K562 (cell line): ENCODE data around the gene ZFAND2B. TPM values are rescaled to one million over a fixed set of nuclear protein-coding genes. Genes with fewer than 3 reads are reported as not detected.

Source experiments
- BHLHE40 ChIP-seq: IDR thresholded peaks from 2 replicates; pipeline ENCODE4 v1.6.1; 2011; ENCODE audit warnings: low read length, improper control_type of control experiment
- MAZ ChIP-seq, 2 experiments: fragments of 450-650 bp in 1 of 2; sonication (generic) in 1 of 2; formaldehyde crosslinking; IDR thresholded peaks in 1 of 2; conservative IDR thresholded peaks in 1 of 2; 2 replicates each; pipeline versions ENCODE4 v1.4.0 to v1.5.0; 2020; ENCODE audit warnings: mild to moderate bottlenecking in 1 of 2, missing genetic modification reagents in 1 of 2
- POLR2AphosphoS5 ChIP-seq: IDR thresholded peaks from 2 replicates; pipeline ENCODE4 v1.6.1; 2011; ENCODE audit warnings: mild to moderate bottlenecking, low read depth, low read length, moderate library complexity; ENCODE audit not compliant: control insufficient read depth, insufficient read depth
- SLC30A9 ChIP-seq: fragments of 250-450 bp; sonication (Bioruptor Pico); IDR thresholded peaks from 2 replicates; pipeline ENCODE4 v1.8.0; 2022; ENCODE audit warnings: mild to moderate bottlenecking, moderate library complexity
- SRF ChIP-seq, 2 experiments: fragments of 250-450, 450-650 bp in 1 of 2; sonication (Bioruptor Pico) in 1 of 2; sonication (generic) in 1 of 2; formaldehyde crosslinking; IDR thresholded peaks; 2 replicates each; pipeline versions ENCODE4 v1.5.0 to v1.5.1; 2020 to 2022; ENCODE audit warnings: mild to moderate bottlenecking in 1 of 2, missing genetic modification reagents in 1 of 2
- STAG1 ChIP-seq: sonication (generic); formaldehyde crosslinking; IDR thresholded peaks from 2 replicates; pipeline ENCODE4 v1.5.0; 2020; ENCODE audit warnings: missing genetic modification reagents, borderline replicate concordance
- TOE1 ChIP-seq, 2 experiments: fragments of 450-650 bp in 1 of 2; sonication (generic) in 1 of 2; formaldehyde crosslinking in 1 of 2; IDR thresholded peaks; 2 replicates each; pipeline versions ENCODE4 v1.7.1 to v1.8.0; 2016 to 2022; ENCODE audit warnings: borderline replicate concordance in 2 of 2, mild to moderate bottlenecking in 2 of 2, antibody characterized with exemption in 1 of 2, inconsistent platforms in 1 of 2, low read depth in 1 of 2, missing genetic modification reagents in 1 of 2, moderate library complexity in 1 of 2
- YBX1 ChIP-seq: fragments of 450-650 bp; IDR thresholded peaks from 2 replicates; pipeline ENCODE4 v1.7.1; 2016; ENCODE audit warnings: mild to moderate bottlenecking
- ZBED1 ChIP-seq: IDR thresholded peaks from 2 replicates; pipeline ENCODE4 v1.6.1; 2014
- polyA plus RNA-seq, 8 experiments: library from polyadenylated mRNA; depleted of rRNA in 4 of 8; stranded (reverse) in 5 of 8; unstranded in 3 of 8; fragments of >200 nt; fragmentation: Nextera tagmentation in 2 of 8; fragmentation: Illumina TruSeq in 1 of 8; extraction: Ambion mirVana in 2 of 8; extraction: Trizol in 1 of 8; gene quantifications; 2 replicates each; pipeline versions ENCODE4 v1.2.1 to v1.2.3, GENCODE V29; 2011 to 2014; ENCODE audit warnings: inconsistent platforms in 1 of 8, missing spikeins in 1 of 8
- total RNA-seq, 7 experiments: library from RNA; depleted of rRNA in 6 of 7; stranded (reverse); fragments of >200 nt in 6 of 7; fragmentation: Illumina TruSeq in 2 of 7; extraction: Trizol in 2 of 7; gene quantifications; 2 replicates each; pipeline versions ENCODE4 v1.2.1 to v1.2.3, GENCODE V29; 2011 to 2021; ENCODE audit warnings: low replicate concordance in 1 of 7
- TF ChIP-seq, protein P1 (sequence below): fragments of 450-650 bp; IDR thresholded peaks from 2 replicates; pipeline ENCODE4 v1.6.1; 2016; ENCODE audit warnings: borderline replicate concordance
- TF ChIP-seq, protein P2 (sequence below): fragments of 250-450 bp; sonication (Bioruptor Pico); IDR thresholded peaks from 2 replicates; pipeline ENCODE4 v1.5.0; 2021
- TF ChIP-seq, protein P3 (sequence below): fragments of 250-450 bp; sonication (Bioruptor Pico); IDR thresholded peaks from 2 replicates; pipeline ENCODE4 v1.8.0; 2021; ENCODE audit warnings: mild to moderate bottlenecking, moderate library complexity
- TF ChIP-seq, protein P4 (sequence below), 2 experiments: fragments of 450-650 bp; formaldehyde crosslinking in 1 of 2; IDR thresholded peaks; 2 replicates each; pipeline versions ENCODE4 v1.4.0 to v1.6.1; 2014 to 2020; ENCODE audit warnings: mild to moderate bottlenecking in 2 of 2, borderline replicate concordance in 1 of 2, low read depth in 1 of 2

The ZFAND2B gene
- total and polyA plus RNA-seq, 9 of the 15 experiments (the other 6 are each of a cell fraction or from before 2014, with no cell fraction given), result 9.9 to 33.3 (median 26.1) TPM

DNA sequence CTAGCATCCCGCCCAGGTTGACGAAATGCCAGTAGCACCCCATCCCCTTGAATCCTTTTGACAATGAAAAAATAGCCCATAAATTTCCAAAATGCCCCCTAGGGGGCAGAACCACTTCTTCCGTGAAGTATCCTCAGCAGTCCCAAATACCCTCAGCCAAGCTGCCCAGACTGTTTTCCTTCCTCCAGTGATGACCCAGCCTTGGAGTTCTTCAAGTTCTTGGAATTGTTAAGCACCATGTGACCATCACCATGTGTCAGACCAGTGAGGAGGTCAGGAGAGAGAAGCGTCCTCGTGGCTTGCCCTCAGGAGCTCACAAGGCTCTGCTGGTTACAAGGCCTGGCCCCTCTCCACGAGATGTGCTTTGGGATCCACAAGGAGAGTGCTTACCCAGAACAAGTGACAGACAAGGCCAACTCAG, 35.3 kb upstream of the ZFAND2B start (continued):
- TF ChIP-seq, protein P1, sequence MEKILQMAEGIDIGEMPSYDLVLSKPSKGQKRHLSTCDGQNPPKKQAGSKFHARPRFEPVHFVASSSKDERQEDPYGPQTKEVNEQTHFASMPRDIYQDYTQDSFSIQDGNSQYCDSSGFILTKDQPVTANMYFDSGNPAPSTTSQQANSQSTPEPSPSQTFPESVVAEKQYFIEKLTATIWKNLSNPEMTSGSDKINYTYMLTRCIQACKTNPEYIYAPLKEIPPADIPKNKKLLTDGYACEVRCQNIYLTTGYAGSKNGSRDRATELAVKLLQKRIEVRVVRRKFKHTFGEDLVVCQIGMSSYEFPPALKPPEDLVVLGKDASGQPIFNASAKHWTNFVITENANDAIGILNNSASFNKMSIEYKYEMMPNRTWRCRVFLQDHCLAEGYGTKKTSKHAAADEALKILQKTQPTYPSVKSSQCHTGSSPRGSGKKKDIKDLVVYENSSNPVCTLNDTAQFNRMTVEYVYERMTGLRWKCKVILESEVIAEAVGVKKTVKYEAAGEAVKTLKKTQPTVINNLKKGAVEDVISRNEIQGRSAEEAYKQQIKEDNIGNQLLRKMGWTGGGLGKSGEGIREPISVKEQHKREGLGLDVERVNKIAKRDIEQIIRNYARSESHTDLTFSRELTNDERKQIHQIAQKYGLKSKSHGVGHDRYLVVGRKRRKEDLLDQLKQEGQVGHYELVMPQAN, result no peak
- no peak for TF ChIP-seq YBX1
- TF ChIP-seq ZBED1, result no peak
- TF ChIP-seq SRF (CRISPR knock-in tag; IDR thresholded peaks at IDR 0.05), result 0 out of 4 replicates have a peak, but pooled peaks of 1 of the 2 experiments have one; percentile 23
- TF ChIP-seq, protein P2, sequence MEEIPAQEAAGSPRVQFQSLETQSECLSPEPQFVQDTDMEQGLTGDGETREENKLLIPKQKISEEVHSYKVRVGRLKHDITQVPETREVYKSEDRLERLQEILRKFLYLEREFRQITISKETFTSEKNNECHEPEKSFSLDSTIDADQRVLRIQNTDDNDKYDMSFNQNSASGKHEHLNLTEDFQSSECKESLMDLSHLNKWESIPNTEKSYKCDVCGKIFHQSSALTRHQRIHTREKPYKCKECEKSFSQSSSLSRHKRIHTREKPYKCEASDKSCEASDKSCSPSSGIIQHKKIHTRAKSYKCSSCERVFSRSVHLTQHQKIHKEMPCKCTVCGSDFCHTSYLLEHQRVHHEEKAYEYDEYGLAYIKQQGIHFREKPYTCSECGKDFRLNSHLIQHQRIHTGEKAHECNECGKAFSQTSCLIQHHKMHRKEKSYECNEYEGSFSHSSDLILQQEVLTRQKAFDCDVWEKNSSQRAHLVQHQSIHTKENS (CRISPR knock-in tag), result no peak
- no peak for TF ChIP-seq MAZ (CRISPR knock-in tag; conservative IDR thresholded peaks at IDR 0.05 in 1 of 2, IDR thresholded peaks at IDR 0.05 in 1 of 2)
- TF ChIP-seq BHLHE40, result no peak
- peak; percentile 25; the same call in 1 of the 2 replicates for TF ChIP-seq TOE1 (IDR thresholded peaks at IDR 0.05; ENCODE audit: borderline replicate concordance)
- no peak for TF ChIP-seq TOE1 (CRISPR knock-in tag; IDR thresholded peaks at IDR 0.05; ENCODE audit: borderline replicate concordance, low read depth)
- TF ChIP-seq, protein P3, sequence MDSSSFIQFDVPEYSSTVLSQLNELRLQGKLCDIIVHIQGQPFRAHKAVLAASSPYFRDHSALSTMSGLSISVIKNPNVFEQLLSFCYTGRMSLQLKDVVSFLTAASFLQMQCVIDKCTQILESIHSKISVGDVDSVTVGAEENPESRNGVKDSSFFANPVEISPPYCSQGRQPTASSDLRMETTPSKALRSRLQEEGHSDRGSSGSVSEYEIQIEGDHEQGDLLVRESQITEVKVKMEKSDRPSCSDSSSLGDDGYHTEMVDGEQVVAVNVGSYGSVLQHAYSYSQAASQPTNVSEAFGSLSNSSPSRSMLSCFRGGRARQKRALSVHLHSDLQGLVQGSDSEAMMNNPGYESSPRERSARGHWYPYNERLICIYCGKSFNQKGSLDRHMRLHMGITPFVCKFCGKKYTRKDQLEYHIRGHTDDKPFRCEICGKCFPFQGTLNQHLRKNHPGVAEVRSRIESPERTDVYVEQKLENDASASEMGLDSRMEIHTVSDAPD (CRISPR knock-in tag), result no peak
- TF ChIP-seq STAG1, result no peak
- TF ChIP-seq, protein P4, sequence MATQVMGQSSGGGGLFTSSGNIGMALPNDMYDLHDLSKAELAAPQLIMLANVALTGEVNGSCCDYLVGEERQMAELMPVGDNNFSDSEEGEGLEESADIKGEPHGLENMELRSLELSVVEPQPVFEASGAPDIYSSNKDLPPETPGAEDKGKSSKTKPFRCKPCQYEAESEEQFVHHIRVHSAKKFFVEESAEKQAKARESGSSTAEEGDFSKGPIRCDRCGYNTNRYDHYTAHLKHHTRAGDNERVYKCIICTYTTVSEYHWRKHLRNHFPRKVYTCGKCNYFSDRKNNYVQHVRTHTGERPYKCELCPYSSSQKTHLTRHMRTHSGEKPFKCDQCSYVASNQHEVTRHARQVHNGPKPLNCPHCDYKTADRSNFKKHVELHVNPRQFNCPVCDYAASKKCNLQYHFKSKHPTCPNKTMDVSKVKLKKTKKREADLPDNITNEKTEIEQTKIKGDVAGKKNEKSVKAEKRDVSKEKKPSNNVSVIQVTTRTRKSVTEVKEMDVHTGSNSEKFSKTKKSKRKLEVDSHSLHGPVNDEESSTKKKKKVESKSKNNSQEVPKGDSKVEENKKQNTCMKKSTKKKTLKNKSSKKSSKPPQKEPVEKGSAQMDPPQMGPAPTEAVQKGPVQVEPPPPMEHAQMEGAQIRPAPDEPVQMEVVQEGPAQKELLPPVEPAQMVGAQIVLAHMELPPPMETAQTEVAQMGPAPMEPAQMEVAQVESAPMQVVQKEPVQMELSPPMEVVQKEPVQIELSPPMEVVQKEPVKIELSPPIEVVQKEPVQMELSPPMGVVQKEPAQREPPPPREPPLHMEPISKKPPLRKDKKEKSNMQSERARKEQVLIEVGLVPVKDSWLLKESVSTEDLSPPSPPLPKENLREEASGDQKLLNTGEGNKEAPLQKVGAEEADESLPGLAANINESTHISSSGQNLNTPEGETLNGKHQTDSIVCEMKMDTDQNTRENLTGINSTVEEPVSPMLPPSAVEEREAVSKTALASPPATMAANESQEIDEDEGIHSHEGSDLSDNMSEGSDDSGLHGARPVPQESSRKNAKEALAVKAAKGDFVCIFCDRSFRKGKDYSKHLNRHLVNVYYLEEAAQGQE (IDR thresholded peaks at IDR 0.05; ENCODE audit: borderline replicate concordance), result peak; percentile 31; the same call in 1 of the 2 replicates
- TF ChIP-seq, protein P4 (CRISPR knock-in tag; IDR thresholded peaks at IDR 0.05; ENCODE audit: low read depth), result no peak
- 0 out of 2 replicates have a peak, but pooled peaks have one; percentile 26 for TF ChIP-seq POLR2AphosphoS5
- no peak for TF ChIP-seq SLC30A9 (CRISPR knock-in tag)
